NCI-H1436 (cell line): Measurements from ENCODE around the gene KRT33A.

ENCODE experiments used
- DNase-seq: peaks from one replicate; lab custom pipeline; 2025; lab: John Stamatoyannopoulos, UW

The KRT33A gene

GRCh38 chr17:41301916-41302901 lies 48.4 kb downstream of the KRT33A start, which contains the start of gene KRTAP29-1:
Gene KRTAP29-1 (minus strand): TSS chr17:41302851. CDS start chr17:41302851, 0 bp downstream.
- no peak for DNase-seq

- no peak for DNase-seq
Observed at GRCh38 chr17:41301204-41301790, 49.3 kb downstream of the KRT33A start.

- DNase-seq: no peak
Observed at GRCh38 chr17:41298458-41299135, 52.0 kb downstream of the KRT33A start.

DNA sequence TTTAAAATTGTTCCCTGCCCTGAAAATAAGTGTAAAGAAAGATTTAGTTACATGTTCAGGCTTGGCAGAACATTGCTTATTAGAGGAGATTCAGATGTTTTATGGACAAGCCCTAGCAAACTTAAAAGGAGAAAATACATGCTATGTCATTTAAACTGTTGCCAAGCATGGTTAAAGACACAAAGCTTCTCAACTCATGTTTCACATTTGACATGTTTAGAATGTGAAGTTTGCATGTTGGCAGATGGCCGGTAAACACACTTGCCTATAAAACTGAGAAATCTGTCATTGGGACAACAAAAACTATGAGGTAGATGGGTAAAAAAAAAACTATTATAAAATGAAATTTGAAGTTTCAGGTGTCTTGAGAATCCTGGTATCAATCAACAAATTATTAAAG lies 53.8 kb downstream of the KRT33A start:
- no peak for DNase-seq
